ENCODE measurements around the gene DOCK10.

- TF ChIP-seq JUN (IDR thresholded peaks at IDR 0.05; ENCODE audit: borderline replicate concordance, insufficient read depth, insufficient read length, low read depth) (no peak), POLR2AphosphoS5 (IDR thresholded peaks at IDR 0.05; ENCODE audit: insufficient read depth, low read depth, low read length) (no peak), GATA2 (IDR thresholded peaks at IDR 0.05; ENCODE audit: insufficient read depth, insufficient read length, low read depth, low read length) (no peak), EZH2 (IDR thresholded peaks at IDR 0.05; ENCODE audit: borderline replicate concordance, low read depth, low read length, severe bottlenecking) (no peak)
- TF ChIP-seq, protein P1, sequence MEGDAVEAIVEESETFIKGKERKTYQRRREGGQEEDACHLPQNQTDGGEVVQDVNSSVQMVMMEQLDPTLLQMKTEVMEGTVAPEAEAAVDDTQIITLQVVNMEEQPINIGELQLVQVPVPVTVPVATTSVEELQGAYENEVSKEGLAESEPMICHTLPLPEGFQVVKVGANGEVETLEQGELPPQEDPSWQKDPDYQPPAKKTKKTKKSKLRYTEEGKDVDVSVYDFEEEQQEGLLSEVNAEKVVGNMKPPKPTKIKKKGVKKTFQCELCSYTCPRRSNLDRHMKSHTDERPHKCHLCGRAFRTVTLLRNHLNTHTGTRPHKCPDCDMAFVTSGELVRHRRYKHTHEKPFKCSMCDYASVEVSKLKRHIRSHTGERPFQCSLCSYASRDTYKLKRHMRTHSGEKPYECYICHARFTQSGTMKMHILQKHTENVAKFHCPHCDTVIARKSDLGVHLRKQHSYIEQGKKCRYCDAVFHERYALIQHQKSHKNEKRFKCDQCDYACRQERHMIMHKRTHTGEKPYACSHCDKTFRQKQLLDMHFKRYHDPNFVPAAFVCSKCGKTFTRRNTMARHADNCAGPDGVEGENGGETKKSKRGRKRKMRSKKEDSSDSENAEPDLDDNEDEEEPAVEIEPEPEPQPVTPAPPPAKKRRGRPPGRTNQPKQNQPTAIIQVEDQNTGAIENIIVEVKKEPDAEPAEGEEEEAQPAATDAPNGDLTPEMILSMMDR (IDR thresholded peaks at IDR 0.05; ENCODE audit: extremely low read depth in 1 of 2, insufficient read depth in 1 of 2, low read depth in 1 of 2, low read length in 2 of 2), result no peak
- TF ChIP-seq, protein P2, sequence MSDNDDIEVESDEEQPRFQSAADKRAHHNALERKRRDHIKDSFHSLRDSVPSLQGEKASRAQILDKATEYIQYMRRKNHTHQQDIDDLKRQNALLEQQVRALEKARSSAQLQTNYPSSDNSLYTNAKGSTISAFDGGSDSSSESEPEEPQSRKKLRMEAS (IDR thresholded peaks at IDR 0.05; ENCODE audit: insufficient read depth, insufficient read length), result no peak
Observed at GRCh38 chr2:225022188-225022587, 20.1 kb downstream of the DOCK10 start.
